GM12878 (cell line): Measurements from ENCODE around the gene CYB5D1.

Source experiments
- SREBF2 ChIP-seq: IDR thresholded peaks from 2 replicates; pipeline ENCODE4 v1.6.1; 2012; ENCODE audit warnings: mild to moderate bottlenecking, low read length
- TF ChIP-seq, protein P1 (sequence below): IDR thresholded peaks from 2 replicates; pipeline ENCODE4 v1.6.1; 2011; ENCODE audit warnings: borderline replicate concordance, low read depth, mild to moderate bottlenecking, moderate library complexity, mixed read lengths, low read length; ENCODE audit not compliant: insufficient read depth; ENCODE audit errors: extremely low read length
- TF ChIP-seq, protein P2 (sequence below), 3 experiments: IDR thresholded peaks in 2 of 3; conservative IDR thresholded peaks in 1 of 3; 2 replicates each; pipeline ENCODE4 v1.5.1; 2011; ENCODE audit warnings: low read depth in 3 of 3, low read length in 3 of 3, mild to moderate bottlenecking in 3 of 3, control low read depth in 2 of 3, moderate library complexity in 2 of 3, inconsistent platforms in 1 of 3, mixed read lengths in 1 of 3; ENCODE audit not compliant: control insufficient read depth in 2 of 3, insufficient read depth in 1 of 3; ENCODE audit errors: extremely low read depth in 1 of 3

DNA sequence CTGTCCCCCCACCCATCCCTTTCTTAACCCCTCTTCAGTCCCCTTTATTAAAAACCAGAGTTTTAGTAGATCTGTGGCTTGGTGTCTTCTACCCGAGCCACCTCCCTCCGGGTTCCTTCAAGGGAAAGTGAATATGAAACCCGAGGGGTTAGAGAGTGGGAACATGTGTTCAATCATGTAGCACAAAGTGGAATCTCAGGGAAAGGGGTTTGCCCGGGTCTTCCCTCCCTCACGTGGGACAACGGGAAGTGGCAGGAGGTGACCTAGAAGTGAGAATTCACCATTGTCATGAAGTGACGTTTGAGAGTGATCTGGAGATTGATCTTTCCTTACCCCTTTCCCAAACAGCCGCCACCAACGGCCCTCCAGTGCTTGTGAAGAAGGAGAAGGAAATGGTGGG, 53.3 kb downstream of the CYB5D1 start:
- TF ChIP-seq, protein P1, sequence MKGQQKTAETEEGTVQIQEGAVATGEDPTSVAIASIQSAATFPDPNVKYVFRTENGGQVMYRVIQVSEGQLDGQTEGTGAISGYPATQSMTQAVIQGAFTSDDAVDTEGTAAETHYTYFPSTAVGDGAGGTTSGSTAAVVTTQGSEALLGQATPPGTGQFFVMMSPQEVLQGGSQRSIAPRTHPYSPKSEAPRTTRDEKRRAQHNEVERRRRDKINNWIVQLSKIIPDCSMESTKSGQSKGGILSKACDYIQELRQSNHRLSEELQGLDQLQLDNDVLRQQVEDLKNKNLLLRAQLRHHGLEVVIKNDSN, result no peak
- no peak for TF ChIP-seq SREBF2
- TF ChIP-seq, protein P2, sequence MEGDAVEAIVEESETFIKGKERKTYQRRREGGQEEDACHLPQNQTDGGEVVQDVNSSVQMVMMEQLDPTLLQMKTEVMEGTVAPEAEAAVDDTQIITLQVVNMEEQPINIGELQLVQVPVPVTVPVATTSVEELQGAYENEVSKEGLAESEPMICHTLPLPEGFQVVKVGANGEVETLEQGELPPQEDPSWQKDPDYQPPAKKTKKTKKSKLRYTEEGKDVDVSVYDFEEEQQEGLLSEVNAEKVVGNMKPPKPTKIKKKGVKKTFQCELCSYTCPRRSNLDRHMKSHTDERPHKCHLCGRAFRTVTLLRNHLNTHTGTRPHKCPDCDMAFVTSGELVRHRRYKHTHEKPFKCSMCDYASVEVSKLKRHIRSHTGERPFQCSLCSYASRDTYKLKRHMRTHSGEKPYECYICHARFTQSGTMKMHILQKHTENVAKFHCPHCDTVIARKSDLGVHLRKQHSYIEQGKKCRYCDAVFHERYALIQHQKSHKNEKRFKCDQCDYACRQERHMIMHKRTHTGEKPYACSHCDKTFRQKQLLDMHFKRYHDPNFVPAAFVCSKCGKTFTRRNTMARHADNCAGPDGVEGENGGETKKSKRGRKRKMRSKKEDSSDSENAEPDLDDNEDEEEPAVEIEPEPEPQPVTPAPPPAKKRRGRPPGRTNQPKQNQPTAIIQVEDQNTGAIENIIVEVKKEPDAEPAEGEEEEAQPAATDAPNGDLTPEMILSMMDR (IDR thresholded peaks at IDR 0.05 in 2 of 3, conservative IDR thresholded peaks at IDR 0.05 in 1 of 3; ENCODE audit: control insufficient read depth in 2 of 3, extremely low read depth in 1 of 3, insufficient read depth in 1 of 3, low read depth in 3 of 3, low read length in 3 of 3), result no peak
